OCI-LY3 (cell line): ENCODE data around the gene ELOB.

Experiments
- H2AFZ ChIP-seq: fragments of 200-600, 300-600 bp; shearing (Covaris generic); 2 replicates; pipeline ENCODE4 v1.6.0; 2014; ENCODE audit warnings: antibody characterized with exemption, low read depth, low read length
- H3K27ac ChIP-seq: fragments of 200-600, 300-600 bp; sonication (generic); 2 replicates; pipeline ENCODE4 v1.5.1; 2014; ENCODE audit warnings: mild to moderate bottlenecking, low read length, moderate library complexity, mixed read lengths
- H3K27me3 ChIP-seq: fragments of 200-600, 300-600 bp; sonication (generic); 2 replicates; pipeline ENCODE4 v1.6.1; 2014; ENCODE audit warnings: low read depth, low read length, mixed read lengths
- H3K36me3 ChIP-seq: fragments of 200-600, 300-600 bp; sonication (generic); replicated peaks from 2 replicates; pipeline ENCODE3; 2014; ENCODE audit warnings: low read depth, low read length, mixed read lengths
- H3K4me1 ChIP-seq: fragments of 300-600, 200-600 bp; sonication (generic); 2 replicates; pipeline ENCODE4 v1.6.1; 2014; ENCODE audit warnings: low read length, mixed read lengths
- H3K4me2 ChIP-seq: fragments of 200-600, 300-600 bp; sonication (generic); 2 replicates; pipeline ENCODE4 v1.6.1; 2014; ENCODE audit warnings: low read length, mixed read lengths
- H3K4me3 ChIP-seq: fragments of 300-600, 200-600 bp; sonication (generic); 2 replicates; pipeline ENCODE4 v1.5.1; 2014; ENCODE audit warnings: antibody characterized with exemption, mild to moderate bottlenecking, low read length, moderate library complexity
- H3K79me2 ChIP-seq: fragments of 300-600, 200-600 bp; shearing (Covaris generic); 2 replicates; pipeline ENCODE4 v1.6.1; 2014; ENCODE audit warnings: mild to moderate bottlenecking, low read length, mixed read lengths
- H3K9ac ChIP-seq: fragments of 300-600, 200-600 bp; shearing (Covaris generic); 2 replicates; pipeline ENCODE4 v1.6.0; 2014; ENCODE audit warnings: mild to moderate bottlenecking, low read length, moderate library complexity
- H3K9me3 ChIP-seq: fragments of 200-600, 300-600 bp; shearing (Covaris generic); 2 replicates; pipeline ENCODE4 v1.6.1; 2014; ENCODE audit warnings: low read length, mixed read lengths; ENCODE audit not compliant: insufficient read depth
- H4K20me1 ChIP-seq: fragments of 200-600, 300-600 bp; sonication (generic); 2 replicates; pipeline ENCODE4 v1.6.1; 2016; ENCODE audit warnings: low read length, mixed read lengths; ENCODE audit not compliant: insufficient read depth
- CTCF ChIP-seq: fragments of 200-600, 300-600 bp; sonication (generic); IDR thresholded peaks from 2 replicates; pipeline ENCODE4 v1.5.1; 2014; ENCODE audit warnings: antibody characterized with exemption, low read length, low read depth
- EZH2phosphoT487 ChIP-seq: fragments of 200-600 bp; shearing (Covaris generic); IDR thresholded peaks from 2 replicates; pipeline ENCODE4 v1.6.1; 2018; ENCODE audit warnings: antibody characterized with exemption, mixed run types, low read depth

The ELOB gene

GRCh38 chr16:2814551-2815298, 37.6 kb upstream of the ELOB start:
- TF ChIP-seq CTCF (no peak), EZH2phosphoT487 (no peak)
- Histone ChIP-seq H4K20me1 (no peaks in the 10 kb centered on the region), H3K4me3 (no peak overlapping the region), H2AFZ (no peak overlapping the region), H3K27ac (no peak overlapping the region), H3K36me3 (no peaks in the 10 kb centered on the region), H3K9ac (no peak overlapping the region), H3K79me2 (no peaks in the 10 kb centered on the region), H3K9me3 (no peaks in the 10 kb centered on the region), H3K4me2 (no peak overlapping the region), H3K4me1 (no peaks in the 10 kb centered on the region), H3K27me3 (peaks cover 6% of the 10 kb centered on the region; the same call in 1 of the 2 replicates)

GRCh38 chr16:2813771-2814221, 36.7 kb upstream of the ELOB start:
- Histone ChIP-seq H3K27ac (no peak overlapping the region), H3K9ac (no peak overlapping the region), H3K36me3 (no peaks in the 10 kb centered on the region), H3K9me3 (no peaks in the 10 kb centered on the region), H3K79me2 (no peaks in the 10 kb centered on the region), H3K4me3 (no peak overlapping the region), H2AFZ (no peak overlapping the region), H3K27me3 (peaks cover 7% of the 10 kb centered on the region; the same call in 1 of the 2 replicates), H3K4me2 (no peak overlapping the region), H3K4me1 (no peaks in the 10 kb centered on the region), H4K20me1 (no peaks in the 10 kb centered on the region)
- TF ChIP-seq CTCF, result no peak

GRCh38 chr16:2811703-2812471, 34.8 kb upstream of the ELOB start:
- TF ChIP-seq CTCF (no peak), EZH2phosphoT487 (no peak)
- no peaks in the 10 kb centered on the region for H3K36me3 ChIP-seq
- no peak overlapping the region for H3K4me3 ChIP-seq
- no peak overlapping the region for H2AFZ ChIP-seq
- H3K27me3 ChIP-seq, result peaks cover 7% of the 10 kb centered on the region; the same call in 1 of the 2 replicates
- no peaks in the 10 kb centered on the region for H3K79me2 ChIP-seq
- no peak overlapping the region for H3K27ac ChIP-seq
- H3K9me3 ChIP-seq, result no peaks in the 10 kb centered on the region
- no peak overlapping the region for H3K4me2 ChIP-seq
- H4K20me1 ChIP-seq, result no peaks in the 10 kb centered on the region
- H3K9ac ChIP-seq, result no peak overlapping the region
- no peaks in the 10 kb centered on the region for H3K4me1 ChIP-seq

- no peaks in the 10 kb centered on the region for H3K4me1 ChIP-seq
- no peak overlapping the region for H3K4me3 ChIP-seq
- no peak overlapping the region for H3K4me2 ChIP-seq
- H3K79me2 ChIP-seq, result no peaks in the 10 kb centered on the region
- no peak overlapping the region for H3K27ac ChIP-seq
- no peak overlapping the region for H2AFZ ChIP-seq
- no peaks in the 10 kb centered on the region for H3K9me3 ChIP-seq
- H3K36me3 ChIP-seq, result no peaks in the 10 kb centered on the region
- H4K20me1 ChIP-seq, result no peaks in the 10 kb centered on the region
- H3K9ac ChIP-seq, result no peak overlapping the region
- peaks cover 7% of the 10 kb centered on the region; the same call in 1 of the 2 replicates for H3K27me3 ChIP-seq
- TF ChIP-seq EZH2phosphoT487 (no peak), CTCF (no peak)
Observed at GRCh38 chr16:2810651-2811050, 33.6 kb upstream of the ELOB start.
